Keratinocyte (primary cell): ENCODE data around the gene ZC2HC1B.

ENCODE experiments used
- CTCF ChIP-seq, 3 experiments: IDR thresholded peaks in 1 of 3; conservative IDR thresholded peaks in 1 of 3; optimal IDR thresholded peaks in 1 of 3; 2 replicates in 2 of 3; 3 replicates in 1 of 3; pipeline versions ENCODE3 to v1.5.1; 2011; ENCODE audit warnings: low read length in 3 of 3, mild to moderate bottlenecking in 3 of 3, moderate library complexity in 2 of 3, control low read depth in 1 of 3, inconsistent platforms in 1 of 3; ENCODE audit not compliant: insufficient read depth in 2 of 3; ENCODE audit errors: extremely low read depth in 1 of 3
- EZH2 ChIP-seq: IDR thresholded peaks from one replicate; pipeline ENCODE4 v1.6.1; 2012; ENCODE audit warnings: inconsistent platforms, mild to moderate bottlenecking, low read length, moderate library complexity

- no peak for TF ChIP-seq CTCF (optimal IDR thresholded peaks at IDR 0.05 in 1 of 3, IDR thresholded peaks at IDR 0.05 in 1 of 3, conservative IDR thresholded peaks at IDR 0.05 in 1 of 3; ENCODE audit: extremely low read depth in 1 of 3, insufficient read depth in 2 of 3, low read length in 3 of 3)
- TF ChIP-seq EZH2 = no peak
Observed at GRCh38 chr6:143842461-143842901, 21.8 kb upstream of the ZC2HC1B start.
